T1000 (cell line): Measurements from ENCODE around the gene SHC3.
A peak's percentile ranks its signal among the peaks of the same experiment; 100 is the strongest.

Experiments
- DNase-seq: peaks from one replicate; lab custom pipeline; 2025; ENCODE audit warnings: mixed read lengths; lab: John Stamatoyannopoulos, UW

SHC3 gene

DNA sequence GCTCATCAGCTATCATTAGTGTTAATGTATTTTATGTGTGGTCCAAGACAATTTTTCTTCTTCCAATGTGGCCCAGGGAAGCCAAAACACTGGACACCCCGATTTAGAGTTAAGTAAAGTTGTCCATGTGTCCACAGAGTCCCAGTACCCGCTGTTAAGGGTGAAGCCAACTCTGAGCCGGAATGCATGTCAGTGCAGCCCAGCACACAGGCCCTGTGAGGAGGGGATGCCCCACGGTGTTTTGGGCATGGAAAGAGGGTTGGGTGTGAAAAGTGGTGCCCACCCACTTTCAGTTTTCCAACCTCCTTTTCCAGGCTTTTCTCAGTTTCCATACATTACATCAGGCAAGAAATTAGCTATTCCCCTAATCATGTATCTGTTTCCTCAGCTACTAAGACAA is 24.4 kb downstream of the SHC3 start:
- DNase-seq, result no peak

DNA sequence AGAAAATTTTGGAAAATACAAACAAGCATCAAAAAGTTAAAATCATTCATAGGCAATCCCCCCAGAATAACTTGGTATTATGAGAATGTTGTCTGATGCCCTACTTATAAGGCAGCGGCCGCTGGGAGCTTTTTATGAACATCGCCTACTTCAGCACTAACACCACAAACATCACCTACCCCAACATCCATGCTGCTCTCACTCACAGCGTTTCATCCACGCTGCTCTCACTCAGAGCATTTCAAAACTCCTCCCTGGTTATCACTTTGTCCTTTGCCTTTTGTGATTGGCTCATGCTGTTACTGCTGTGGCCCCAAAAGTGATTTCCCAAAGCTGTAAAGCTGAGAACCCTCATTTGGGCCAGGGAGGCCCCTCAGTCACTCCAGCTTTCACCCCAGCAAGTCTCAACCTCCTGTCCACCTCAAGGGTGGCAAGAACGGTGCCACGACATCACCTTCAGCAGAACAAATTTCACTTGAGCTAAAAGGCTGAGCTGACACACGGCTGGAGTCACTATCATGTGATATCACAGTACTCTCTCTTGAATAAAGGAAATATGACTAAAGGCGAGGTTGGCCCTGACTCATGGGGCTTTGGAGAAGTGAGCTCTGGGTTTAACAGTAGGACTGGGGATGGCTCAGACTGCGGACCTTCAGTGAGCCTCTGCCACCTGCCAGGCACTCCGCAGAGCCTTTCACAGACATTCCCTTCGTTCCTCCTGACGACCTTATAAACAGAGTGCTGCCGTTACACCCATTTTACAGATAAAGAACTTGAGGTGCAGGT is 25.2 kb downstream of the SHC3 start:
- peak; percentile 23 for DNase-seq

DNA sequence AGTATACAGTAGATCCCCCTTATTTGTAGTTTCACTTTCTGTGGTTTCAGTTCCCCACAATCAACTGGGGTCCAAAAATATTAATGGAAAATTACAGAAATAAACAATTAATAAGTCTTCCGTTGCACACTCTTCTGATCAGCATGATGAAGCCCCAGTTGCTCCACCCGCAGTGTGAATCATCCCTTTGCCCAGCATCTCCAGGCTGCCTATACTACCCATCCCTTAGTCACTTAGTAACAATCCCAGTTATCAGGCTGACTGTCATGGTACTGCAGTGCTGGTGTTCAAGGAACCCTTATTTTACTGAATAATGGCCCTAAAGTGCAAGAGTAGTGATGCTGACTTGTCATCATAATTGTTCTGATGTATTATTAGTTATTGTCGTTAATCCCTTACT is 28.9 kb downstream of the SHC3 start:
- DNase-seq, result peak; percentile 16

DNA sequence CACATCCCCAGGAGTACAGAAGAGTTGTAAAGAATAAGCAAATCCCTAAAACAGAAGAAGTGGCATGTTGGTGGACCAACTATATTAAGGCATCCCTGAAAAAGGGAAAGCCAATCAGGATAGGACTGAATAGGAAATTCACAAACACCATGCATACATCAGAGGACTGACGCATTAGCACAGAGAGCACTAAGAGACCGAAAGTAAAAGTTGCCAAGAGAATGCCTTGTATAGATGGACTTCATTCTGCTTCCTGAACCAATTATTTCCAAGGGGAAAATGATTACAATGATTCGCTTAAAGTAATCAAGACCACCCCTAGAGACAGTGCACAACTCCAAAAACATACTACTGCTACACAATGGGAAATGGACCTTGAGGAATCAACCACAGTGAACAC is 33.5 kb downstream of the SHC3 start:
- no peak for DNase-seq

DNA sequence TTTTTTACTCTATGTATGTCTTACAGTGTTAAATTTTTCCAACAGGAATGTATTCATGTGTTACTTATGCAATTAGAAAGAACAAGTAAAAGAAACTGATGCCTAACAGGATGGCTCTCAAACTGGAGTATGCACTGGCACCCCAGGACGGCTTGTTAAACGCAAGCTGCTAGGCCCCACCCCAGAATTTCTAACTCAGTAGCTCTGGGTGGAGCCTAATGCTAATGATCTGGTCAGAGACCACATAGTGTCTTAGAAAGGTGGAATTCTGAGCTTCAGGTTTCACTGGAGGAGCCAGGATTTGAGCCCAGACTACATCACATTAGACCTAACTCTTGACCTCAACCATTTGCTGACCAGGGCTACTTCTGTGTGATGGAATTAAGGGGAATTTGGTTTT is 34.4 kb downstream of the SHC3 start:
- no peak for DNase-seq

DNA sequence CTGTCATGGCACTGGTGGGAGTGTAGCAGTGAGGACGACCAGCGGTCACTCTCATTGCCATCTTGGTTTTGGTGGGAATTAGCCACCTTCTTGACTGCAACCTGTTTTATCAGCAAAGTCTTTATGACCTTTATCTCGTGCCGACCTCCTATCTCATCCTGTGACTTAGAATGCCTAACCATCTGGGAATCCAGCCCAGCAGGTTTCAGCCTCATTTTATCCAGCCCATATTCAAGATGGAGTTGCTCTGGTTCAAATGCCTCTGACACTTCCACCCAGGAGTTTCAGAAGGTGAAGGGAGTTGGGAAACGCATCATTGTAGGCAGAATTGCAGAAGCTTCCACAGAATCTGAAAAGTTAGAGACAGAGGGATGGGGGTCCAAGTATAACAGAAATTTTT is 35.4 kb downstream of the SHC3 start:
- DNase-seq, result no peak

DNA sequence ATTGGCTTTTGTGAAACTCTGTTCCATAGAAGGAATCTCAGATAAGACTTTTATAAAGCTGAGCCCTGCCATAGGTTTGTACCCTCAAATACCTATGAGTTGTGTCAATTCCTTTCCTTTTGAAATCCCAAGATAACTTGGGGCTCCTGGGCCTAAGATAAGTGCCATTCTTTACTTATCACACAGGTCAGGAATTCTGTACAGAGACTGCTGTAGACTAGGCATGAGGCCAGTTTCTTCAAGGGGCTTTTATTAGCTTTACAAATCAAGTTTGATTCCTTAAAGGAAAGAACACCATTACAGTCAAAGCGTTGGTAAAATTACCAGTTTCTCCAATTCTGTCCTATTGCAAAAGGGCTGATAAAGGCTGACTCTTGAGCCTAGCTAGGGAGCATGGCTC is 39.2 kb downstream of the SHC3 start:
- no peak for DNase-seq

DNA sequence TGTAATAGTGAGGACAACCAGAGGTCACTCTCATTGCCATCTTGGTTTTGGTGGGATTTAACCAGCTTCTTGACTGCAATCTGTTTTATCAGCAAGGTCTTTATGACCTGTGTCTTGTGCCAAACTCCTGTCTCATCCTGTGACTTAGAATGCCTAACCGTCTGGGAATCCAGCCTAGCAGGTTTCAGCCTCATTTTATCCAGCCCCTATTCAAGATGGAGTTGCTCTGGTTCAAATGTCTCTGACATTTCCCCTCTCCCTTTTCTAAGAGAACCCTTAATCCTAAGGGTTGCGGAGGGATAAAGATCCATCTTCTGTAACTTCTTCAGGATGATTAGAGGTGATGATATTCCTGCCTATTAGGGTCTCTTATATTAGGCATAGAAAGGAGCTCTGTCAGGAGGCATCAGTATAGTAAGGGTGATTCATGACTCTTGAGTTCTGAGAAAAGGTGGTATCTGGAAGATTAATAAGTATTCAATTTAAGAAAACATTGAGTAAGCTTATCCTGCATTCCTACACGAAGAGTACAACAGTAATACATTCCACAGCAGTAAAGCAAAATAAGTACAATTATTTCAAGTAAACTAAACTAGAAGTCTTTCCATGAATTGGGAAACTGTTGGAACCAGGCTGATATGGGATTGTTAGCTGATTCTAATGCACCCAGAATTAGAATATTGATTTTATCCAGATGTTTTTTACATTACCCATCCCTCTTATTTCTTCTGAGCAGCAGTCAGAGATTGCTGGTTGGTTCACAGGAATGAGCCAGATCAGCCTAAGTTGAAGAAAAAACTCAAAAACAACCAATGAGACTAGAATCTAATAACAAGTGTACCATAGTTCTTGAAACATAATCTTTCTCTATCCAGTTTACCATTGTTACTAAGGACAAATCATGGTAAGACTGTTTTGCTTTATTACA is 39.9 kb downstream of the SHC3 start:
- no peak for DNase-seq

DNA sequence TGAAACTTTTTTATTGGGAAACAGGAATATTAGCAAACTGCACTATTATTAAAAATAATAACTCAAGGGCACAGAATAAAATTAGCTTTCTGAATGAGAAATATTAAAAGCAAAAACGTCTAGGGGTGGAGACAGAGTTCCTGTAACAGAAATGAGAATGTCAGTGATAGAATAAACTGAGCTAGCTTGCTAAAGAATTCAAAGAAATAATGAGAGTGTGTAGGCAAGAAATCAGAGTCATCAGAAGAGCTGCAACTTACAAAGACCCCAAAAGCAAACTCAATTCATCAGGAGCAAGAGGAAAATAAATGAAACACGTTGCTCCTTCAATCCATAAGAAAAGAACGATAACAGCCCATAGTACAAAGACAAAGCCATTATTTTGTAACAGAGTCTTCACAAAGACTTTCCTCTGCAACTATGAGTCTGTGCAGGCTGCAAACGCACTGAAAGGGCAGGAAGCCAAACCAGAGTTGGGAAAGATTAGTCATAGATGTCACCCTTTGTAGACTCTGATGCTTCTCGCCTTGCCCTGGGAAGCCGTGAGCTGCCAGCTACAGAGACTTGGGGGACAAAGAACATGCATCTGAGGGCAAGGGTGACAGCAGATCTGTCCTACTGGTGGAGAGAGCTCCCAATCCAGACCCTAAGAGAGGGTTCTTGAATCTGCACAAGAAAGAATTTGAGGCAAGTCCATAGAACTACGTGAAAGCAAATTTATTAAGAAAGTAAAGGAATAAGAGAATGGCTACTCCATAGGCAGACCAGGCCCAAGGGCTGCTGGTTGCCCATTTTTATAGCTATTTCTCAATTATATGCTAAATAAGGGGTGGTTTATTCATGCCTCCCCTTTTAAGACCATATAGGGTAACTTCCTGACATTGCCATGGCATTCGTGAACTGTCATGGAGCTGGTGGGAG is 40.8 kb downstream of the SHC3 start:
- DNase-seq, result peak; percentile 46

DNA sequence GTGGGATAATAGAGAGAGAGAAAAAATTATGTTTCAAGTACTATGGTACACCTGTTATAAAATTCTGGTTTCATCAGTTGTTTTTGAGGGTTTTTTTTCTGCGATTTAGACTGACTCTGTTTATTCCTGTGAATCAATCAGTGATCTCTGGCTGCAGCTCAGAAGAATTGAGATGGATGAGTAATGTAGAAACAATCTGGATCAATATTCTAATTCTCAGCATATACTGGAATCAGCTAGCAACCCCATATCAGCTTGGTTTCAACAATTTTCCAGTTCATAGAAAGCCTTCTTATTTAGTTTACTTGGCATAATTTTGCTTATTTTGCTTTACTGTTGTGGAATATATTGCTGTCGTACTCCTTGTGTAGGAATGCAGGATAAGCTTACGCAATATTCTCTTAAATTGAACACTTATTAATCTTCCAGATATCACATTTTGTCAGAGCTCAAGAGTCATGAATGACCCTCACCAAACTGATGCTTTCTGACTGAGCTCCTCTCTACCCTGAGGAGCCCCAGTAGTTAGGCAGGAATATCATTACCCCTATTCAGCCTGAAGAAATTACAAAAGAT is 42.9 kb downstream of the SHC3 start:
- no peak for DNase-seq

DNA sequence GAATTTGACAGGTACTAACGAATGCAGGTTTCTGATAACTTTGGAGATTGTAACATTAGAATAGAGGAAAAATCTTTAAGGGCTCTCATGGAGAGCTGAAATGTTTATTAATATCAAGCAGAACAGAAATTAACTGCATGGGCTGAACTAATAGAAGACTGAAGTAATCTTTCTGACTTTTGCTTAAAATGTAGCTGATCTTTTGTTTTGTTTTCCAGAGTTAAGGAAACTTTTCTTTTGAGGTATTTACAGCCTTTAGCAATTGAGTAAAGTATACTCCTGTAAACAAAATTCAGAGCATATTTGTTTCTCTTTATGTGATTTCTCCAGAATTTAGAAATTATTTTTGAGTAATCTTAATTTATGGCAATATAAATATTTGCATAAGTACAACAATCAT is 43.9 kb downstream of the SHC3 start:
- no peak for DNase-seq

DNA sequence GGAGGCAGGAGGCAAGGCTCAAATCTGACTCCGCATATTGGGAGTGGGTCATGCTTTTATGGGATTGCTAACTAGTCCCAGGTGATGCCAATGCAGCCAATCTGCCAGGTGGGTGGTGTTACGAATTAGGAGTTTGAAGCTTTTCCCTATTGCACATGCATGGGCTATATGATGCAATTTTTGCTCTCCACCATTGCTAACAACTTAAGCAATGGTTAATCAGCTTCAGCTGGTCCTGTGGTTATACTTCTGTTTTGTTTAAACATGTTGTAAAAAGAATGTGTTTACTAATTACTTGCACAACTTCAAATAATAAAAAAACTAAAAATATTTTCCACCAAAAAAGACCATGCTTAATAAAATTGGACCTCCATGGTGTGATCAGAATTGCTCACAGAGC is 55.7 kb downstream of the SHC3 start:
- no peak for DNase-seq

DNA sequence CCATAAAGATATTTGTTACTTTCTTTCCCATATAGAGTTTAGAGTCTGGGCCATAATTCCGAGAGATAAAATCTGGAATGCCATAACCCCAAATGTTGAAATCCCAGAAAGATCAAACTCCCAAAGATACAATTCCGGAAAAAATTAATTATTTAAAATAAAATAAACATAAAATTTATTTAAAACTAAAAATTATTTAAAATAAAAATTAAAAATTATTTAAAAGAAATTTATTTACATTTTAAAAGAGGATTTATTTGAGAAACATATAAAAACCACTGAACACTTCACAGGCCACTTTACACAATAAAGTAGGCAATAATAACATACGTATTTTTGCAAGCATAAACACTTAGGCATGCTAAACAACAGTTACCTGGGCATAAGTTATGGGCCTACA is 57.9 kb downstream of the SHC3 start:
- no peak for DNase-seq

DNA sequence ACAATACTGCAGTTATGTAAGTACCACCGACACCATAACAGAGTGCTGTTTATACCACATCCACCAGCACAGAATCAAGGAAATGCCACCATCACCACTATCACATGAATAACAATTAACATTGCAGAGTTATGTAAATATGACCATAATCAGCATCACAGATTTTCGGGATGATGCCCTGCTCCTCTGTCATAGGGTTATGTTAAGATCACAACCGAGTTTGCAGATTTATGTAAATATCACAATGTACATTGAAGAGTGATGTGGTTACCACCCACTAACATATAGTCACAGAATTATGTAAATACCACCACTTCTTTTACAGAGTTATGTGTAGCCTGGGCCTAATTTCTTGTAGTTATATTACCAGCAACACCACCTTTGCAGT is 61.8 kb downstream of the SHC3 start:
- no peak for DNase-seq

DNA sequence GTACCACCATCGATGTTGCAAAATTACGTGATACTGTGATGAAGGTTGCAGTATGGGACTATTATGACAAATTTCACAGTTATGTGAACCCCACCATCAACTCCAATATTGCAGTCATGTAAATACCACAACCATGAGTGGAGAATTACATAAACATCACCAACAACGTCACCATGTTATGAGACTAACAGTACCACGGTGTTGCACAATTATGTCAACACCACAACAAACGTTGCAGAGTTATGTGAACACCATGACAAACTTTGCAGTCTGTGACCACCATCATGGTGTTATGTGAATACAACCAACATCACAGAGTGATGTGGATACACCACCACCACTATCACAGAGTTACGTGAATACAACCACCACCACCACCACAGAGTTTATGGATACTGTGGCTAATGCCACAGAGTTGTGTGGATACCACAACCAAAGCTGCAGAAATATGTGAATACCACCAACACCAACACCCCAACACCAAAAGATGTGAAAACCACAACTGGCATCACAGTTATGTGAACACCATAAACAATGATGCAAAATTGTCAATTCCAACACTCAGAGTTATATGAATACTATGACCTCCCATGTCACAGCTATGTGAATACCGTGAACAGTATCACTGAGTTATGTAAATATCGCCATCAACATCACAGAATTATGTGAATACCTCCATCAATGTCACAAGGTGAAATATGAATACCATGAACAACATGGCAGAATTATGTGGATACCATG is 62.4 kb downstream of the SHC3 start:
- peak; percentile 14 for DNase-seq

DNA sequence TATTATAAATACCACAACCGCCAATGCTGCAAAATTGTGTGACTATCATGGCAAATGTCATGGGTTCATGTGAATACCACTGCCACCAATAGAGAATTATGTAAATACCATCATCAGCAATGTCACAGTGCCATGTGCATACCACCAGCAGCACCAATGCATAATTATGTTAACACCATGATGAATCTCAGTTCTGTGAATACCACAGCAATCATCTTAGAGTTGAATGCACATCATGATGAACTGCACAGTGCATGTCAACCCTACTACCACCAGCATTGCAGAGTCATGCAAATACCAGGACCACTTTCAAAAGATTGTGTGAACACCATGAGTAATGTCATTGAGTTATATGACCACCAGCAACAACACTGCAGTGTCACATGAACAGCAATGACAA is 63.2 kb downstream of the SHC3 start:
- no peak for DNase-seq

DNA sequence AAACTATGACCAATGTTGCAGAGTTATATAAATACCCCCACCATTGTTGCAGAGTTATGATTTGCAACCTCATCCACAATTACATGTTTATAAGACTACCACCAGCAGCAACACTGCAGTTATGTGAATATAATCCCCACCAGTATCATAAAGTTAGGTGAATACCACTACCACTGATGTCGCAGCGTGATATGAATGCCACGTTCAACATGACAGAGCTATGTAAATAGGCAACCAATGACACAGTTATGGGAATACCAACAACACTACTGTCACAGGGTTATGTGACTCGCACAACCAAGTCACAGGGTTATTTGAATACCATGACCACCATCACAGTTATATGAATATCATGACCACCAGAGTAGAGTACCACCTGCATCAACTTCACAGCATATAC is 63.9 kb downstream of the SHC3 start:
- no peak for DNase-seq

DNA sequence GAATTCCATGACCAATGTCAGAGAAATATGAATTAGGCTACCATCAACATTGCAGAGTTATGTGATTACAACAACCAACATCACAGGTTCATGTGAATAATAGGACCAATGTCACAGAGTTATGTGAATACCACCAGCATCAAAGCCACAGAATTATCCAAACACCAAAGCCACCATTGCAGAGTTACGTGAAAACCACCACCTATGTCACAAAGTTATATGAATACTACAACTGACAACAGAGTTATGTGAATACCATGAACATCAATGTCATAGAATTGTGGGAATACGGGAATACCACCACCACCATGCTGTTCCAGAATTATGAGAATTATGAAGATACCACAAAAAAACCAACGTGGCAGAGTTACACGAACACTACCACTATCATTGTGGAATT is 64.8 kb downstream of the SHC3 start:
- DNase-seq, result no peak

DNA sequence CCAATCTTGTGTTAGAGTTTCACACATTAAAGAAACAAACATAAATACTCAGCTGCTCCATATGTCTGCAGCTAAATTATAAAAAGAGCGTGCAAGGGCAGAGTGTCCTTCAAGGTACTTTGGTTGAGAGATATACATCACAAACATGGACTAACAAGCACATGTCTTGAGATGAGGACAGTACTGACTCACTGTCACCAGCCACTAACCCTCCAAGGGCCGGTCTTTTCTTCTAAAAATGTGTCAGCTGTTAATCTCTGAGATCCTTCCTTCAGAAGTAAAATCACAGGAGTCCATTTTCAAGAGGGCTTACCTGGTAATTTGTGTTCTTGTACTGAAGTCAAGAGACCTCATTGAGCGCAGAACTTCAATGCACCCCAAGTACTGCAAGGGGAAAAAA is 66.4 kb downstream of the SHC3 start:
- no peak for DNase-seq

DNA sequence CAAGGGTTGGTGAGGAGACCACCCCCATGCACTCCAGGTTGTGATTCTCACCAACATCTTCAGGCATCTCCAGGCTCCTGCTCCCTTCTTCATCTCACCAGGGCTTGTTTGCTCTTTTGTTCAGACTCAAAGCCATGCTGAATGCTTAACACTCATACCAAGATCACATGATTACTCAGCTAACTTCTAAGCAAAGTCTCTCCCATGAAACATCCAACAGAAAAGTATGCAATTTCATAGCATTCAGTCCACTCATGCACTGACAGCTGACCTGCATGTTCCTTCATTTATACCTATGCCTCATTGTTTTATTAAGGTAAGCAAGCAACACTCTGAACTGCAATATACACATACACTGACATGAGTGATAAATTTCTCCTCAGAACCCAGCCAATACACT is 69.0 kb downstream of the SHC3 start:
- no peak for DNase-seq

DNA sequence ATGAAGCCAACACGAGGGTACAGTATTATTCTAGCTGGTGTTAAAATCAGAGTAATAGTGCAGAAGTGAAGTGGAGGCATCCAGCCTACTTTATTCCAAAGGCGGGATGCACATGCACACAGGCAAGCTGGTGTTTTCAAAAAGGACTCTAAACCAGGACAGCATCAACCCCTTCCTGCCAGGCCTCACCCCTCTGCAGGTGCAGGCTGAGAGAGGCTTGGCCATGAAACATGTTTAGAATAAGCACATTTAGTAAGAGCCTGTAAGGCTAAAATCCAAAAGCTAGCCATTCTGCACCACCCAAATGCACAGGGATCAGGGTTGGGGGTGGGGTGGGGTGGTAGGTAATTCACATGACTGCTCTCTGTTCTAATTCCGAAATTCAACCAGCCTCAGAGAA is 71.2 kb downstream of the SHC3 start:
- no peak for DNase-seq
